ENCODE results near the gene SMPD1.

SMPD1 gene

DNA sequence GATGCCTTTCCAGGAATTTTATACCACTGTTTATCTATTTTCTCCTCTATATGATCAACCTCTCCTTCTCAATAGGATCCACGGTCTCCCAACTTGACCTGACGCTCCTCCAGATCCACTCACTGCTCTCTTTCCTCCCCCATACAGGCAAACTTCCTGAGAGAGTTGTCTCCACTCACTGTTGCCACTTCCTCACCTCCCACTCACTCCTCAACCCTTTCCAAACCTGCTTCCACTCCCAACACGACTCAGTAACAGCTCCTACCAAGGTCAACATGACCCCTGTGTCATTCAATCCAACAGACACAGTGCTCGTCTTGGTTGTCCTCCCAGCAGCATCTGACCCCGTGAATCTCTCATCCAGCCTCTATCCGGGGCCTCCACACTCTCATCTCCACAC lies 25.5 kb downstream of the SMPD1 start:
- no peak for FAIRE-seq

DNA sequence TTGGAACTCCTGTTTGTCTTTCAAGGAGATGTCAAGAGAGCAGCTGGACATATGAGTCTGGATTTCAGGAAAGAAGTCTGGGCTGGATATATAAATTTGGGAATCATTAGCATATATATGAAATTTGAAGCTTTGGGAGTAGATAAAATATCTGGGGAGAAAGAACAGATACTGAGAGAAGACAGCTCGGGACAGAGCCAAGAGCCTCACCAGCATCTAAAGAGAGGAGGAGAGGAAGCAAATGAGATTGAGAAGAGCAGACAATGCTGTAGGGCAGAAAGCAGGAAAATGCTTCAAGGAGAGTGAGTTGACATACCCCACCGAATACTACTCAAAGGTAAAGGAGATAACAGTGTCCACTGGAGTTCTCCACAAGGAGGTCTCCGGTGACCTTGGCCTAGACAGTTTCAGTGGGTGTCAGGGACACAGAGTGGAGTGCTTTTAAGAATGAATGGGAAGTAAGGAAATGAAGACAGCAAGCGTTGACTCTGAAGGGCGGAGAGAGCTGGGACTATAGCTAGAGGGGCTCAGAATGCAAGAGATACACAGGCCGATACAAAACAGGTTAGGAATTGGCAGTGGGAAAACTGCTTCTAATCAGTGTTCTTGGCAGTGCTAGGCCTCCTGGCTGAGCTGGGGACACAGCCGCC lies 27.8 kb downstream of the SMPD1 start:
- FAIRE-seq, result no peak

DNA sequence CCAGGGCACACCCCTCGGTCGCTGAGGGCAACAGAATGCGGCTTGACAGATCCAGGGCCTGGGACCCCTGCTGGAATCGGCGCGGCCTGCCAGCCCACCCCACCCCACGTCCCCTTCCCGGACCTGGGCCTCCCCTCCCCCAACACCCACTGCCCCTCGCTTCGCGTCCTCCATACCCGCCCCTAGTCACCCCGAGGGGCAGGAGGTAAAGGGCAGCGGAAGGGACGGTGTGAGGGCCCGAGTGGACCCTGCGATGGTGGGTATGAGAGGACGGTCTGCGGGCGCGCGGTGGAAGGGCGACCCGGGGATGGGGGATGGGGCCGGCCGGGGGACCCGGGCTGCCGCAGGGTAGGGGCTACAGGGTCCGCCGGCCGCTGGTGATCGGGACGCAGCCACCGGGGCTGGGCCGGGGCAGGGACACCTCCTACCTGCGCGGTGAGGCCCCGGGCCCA lies 28.3 kb downstream of the SMPD1 start:
- FAIRE-seq, result no peak

DNA sequence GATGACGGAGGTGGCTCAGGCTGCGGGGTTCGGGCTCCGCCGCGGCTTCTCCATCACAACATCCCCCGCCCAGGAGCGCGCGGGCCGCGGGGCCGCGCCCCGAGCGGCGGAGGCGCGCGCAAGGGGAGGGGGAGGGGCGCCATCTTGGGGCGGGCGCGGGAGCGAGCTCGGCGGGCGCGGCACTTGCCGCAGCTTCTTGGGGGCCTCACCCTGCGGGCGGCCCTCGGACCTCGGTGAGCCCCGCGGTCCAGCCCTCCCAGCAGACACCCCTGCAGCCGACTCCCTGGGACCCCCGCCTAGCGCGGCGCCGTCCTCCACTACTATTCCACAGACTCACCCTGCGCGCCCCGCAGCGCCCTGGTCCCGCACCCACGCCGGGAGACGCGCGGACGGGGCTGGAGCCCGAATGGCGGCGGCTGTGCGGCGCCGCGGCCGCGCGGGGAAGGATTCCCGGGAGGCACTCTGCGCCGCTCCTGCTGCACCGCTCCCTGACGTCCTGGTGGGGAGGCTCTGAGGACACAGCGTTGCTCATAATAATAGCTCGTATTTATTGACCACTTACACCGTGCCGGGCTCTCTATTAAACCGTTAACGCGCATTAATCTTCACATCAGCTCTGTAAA lies 28.8 kb downstream of the SMPD1 start, which contains the start of gene APBB1:
TSS of gene APBB1 (minus strand) at position 86 of the 623 bp plus-strand sequence. CDS start 7,747 bp downstream, outside the sequence.
- no peak for FAIRE-seq

DNA sequence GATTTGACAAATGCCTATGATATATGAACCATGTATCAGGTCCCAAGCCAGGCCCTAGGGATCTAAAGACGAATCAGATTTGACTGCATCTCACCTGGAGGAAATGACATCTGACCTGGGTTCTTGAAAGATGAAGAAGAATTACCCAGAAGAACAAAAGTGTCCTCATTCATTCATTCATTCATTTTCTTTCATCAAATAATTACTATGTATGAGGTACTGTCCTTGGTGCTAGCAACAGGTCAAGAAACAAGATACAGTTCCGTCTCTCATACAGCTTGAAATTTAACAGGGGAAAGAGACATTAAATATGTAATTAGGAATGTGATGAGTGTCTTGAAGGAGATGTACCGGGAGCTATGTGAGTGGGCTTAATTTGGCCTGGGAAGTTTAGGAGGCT lies 30.4 kb downstream of the SMPD1 start:
- FAIRE-seq, result no peak

DNA sequence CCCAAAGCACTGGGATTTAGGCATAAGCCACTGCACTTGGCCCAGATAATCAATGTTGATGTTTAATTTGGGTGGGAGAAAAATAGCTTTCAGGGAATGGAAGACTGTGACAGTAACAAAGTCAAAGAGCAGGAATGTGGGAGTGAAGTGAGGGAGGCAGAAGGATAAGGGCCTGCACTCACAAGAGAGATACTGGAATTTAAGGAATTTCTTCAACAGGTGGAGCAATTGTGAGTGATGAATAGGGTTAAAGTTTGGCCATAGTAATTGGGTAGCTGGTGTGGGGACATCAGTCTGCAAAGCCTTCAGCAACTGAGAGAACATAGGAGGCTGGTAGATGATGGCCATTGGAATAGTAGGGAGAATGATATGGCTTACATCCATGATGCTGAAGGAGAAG lies 37.2 kb downstream of the SMPD1 start:
- no peak for FAIRE-seq

DNA sequence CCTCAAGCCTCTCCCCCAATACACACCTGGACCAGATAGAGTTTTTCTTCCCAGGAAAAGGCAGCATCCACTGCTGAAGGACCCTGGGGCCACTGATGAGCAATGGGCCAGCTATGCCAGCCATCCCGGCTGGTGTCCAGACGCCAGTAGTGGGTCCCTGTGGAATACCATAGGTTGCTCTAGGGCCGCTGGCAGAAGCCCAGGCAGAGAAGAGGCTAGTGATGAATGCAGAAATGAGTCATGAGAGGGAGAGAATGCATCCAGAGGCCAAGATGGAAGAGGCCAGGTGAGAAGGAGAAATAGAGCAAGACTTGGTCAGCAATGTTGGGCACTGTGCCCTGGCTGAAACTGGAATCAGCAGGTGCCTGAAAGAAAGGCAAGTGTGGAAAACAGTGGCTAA lies 41.6 kb downstream of the SMPD1 start:
- no peak for FAIRE-seq

DNA sequence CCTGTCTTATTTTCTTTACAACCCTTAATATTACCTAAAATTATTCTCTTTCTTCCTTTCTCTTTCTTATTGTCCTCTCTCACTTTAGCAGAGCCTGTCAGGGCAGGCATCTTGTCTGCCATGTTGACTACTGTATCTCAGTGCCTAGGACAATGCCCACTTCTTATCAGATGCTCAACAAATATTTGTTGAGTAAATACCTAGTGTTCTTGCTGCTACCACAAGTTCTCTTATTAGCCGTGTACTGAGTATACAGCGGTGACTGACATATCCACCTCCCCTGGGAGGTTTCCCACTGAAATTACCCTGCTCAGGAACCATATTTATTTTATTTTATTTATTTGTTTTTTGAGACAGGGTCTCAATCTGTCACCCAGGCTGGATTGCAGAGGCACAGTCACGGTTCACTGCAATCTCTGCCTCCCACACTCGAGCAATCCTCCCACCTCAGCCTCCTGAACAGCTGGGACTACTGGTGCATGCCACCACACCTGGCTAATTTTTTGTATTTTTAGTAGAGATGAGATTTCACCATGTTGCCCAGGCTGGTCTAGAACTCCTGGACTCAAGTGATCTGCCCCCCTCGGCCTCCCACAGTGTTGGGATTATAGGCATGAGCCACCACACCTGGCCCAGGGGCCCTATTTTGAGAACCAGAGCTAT lies 43.9 kb downstream of the SMPD1 start:
- no peak for FAIRE-seq

DNA sequence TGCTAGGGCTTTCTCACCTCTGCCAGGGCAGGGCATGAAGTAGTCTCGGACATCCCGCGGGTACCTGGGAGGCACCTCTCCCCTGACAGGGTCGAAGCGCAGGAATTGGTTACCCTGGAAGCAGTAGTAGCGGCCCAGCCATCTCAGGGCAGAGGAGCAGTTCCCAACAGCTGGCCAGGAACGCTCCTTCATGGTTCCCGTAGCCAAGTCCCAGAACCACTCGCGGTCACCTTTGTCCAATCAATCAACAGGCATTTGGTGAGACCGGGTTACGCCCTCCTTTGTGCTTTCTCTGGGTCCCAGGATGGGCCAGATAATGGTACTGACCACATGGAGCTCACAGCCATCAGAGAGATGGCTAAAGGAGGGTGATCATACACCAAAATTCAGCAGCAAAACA lies 47.1 kb downstream of the SMPD1 start:
- FAIRE-seq, result no peak

DNA sequence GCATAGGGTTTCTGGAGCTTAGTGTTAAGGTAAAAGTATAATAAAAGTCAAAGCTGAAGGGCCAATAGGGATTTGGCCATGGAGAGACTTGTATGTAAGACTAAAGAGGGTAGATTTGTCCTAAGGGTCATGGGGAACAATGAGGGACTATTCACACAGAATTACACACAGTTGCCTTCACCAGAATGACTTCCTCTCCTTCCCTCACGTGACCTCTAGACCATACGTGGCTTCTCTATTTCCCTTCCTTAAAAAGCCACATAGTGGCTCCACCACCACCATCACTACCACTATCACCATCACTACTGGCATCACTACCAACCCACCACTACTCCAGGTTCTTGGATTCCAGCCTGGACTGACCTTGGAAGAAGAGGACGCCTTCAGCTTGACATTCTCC lies 47.7 kb downstream of the SMPD1 start:
- FAIRE-seq, result no peak

DNA sequence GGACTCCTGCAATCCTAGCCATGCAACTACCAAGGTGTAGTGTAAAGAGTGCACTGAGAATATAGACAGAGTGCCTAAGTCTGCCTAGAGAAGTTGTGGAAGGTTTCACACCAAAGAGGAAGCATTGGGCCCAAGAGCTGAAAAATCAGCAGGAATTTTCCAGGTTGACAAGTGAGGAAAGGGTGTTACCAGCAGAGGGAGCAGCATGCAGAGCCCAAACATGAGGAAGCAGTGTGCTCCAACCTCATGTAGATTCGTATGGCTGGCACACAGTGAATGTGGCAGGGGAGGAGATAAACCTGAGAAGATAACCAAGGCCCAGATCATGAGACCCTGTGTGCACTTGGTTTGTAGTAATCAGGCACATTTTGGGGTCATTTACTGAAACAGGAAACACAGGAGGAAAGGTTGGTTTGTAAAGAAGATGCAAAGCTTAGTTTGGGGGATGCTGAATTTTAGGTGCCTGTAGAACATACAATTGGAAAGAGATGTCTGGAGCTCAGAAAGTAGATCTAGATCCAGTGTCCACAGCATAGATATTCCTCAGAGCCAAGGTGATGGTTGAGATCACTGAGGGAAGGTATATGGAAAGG lies 48.8 kb downstream of the SMPD1 start:
- FAIRE-seq, result no peak

DNA sequence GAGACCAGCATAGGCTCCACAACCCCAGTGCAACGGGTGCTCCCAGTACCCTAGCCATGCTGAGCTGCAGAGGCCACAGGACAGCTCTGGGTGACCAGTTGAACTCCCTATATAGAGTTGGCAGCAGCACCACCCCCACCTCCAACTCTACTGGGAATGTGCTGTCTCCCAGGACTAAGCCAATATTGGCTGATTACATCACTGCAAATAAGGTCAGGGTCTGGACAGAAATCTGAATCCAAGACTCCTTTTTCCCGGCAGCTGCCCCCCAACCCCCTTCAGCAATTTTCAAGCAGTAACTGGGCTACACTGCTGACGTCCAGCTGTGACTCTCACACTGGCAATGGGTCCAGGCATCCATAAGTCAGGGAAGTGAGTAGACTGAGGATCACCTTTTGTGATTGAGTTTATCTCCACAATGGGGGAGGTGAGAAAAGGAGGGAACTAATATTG lies 50.7 kb downstream of the SMPD1 start, which contains the start of gene HPX:
TSS of gene HPX (minus strand) at position 82 of the 453 bp plus-strand sequence. CDS start at position 58, 24 bp downstream.
- FAIRE-seq, result no peak

DNA sequence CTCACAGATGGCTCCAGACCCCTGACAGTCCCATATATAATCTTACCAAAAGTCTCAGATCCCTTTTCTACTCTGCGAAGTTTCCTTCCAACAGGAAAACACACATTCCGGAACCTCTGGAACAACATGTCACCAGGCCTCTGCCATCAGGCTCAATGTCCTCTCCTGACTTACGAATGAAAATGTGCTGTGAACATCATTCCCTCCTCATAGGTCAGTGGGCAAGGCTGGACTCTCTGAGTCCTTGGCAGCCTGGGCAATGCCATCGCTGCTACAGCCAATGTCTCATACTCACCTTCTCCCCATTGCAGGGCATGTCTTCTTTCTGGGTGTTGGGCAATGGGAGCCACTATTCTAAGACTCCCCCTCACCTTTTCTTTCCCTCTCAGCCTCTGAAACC lies 52.2 kb downstream of the SMPD1 start:
- FAIRE-seq, result no peak

DNA sequence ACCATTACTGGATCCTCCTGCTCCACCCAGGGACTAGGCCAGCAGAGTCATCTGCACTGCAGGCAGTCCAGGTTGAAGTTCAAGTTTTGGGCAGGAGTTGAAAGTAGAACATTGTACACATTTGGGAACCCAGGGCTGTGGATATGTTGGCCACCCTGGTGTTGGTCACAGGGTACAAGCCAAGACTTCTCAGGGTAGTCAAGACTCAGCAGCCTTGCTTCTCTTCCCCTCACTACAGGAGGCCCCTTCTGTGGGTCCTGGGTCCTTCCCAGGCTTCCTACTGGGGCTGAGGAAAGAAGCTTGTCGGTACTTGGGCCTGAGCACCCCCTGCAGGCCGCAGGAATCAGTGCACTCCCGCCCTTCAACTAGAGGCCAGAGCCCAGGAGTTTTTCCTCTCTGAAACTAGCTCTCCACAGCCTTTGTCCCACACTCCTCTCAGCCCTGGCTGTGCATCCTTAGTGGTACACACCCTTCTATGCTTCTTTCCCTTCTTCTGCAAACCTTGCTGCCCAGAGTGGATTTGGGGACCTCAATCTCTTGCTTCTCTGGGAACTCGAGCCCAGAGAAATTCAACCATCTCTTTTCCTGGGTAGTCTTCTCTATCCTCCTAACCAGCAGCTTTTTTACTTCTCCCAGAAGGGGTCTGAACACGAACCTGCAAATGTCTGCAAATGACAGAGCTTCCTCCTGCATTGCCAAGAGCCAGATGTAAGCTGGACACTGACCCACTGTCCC lies 53.2 kb downstream of the SMPD1 start:
- FAIRE-seq, result no peak

All from TTC549 (cell line).